DND-41 (cell line): ENCODE data around the gene SOD1.

ENCODE experiments used
- ATAC-seq: fragments of 200-7000 bp; cut with Tn5 transposase; 3 replicates; pipeline ENCODE4 v1.9.1; 2021; ENCODE audit warnings: low read depth; ENCODE audit not compliant: insufficient read depth
- DNase-seq: peaks from one replicate; pipeline ENCODE4 v3.0.0-alpha.2; 2020
- H2AFZ ChIP-seq: 2 replicates; pipeline ENCODE4 v1.6.0; 2012; ENCODE audit warnings: low read depth, low read length
- H3K27ac ChIP-seq: 2 replicates; pipeline ENCODE4 v1.5.1; 2012; ENCODE audit warnings: low read length, inconsistent platforms
- H3K27me3 ChIP-seq: fragments of 200-600 bp; sonication (generic); 2 replicates; pipeline ENCODE4 v1.6.0; 2012; ENCODE audit warnings: low read length, mild to moderate bottlenecking, inconsistent platforms; ENCODE audit not compliant: insufficient read depth, poor library complexity
- H3K36me3 ChIP-seq: 2 replicates; pipeline ENCODE4 v1.5.1; 2012; ENCODE audit warnings: low read length, inconsistent platforms; ENCODE audit not compliant: insufficient read depth
- H3K4me1 ChIP-seq: 2 replicates; pipeline ENCODE4 v1.5.1; 2012; ENCODE audit warnings: mild to moderate bottlenecking, low read length; ENCODE audit not compliant: insufficient read depth
- H3K4me2 ChIP-seq: 2 replicates; pipeline ENCODE4 v1.6.0; 2012; ENCODE audit warnings: mild to moderate bottlenecking, moderate library complexity, low read length, inconsistent platforms; ENCODE audit not compliant: insufficient read depth
- H3K4me3 ChIP-seq, 2 experiments: fragments of 200-600 bp in 1 of 2; shearing (Covaris generic) in 1 of 2; 2 replicates each; pipeline ENCODE4 v1.5.1; 2012 to 2016; ENCODE audit warnings: inconsistent platforms in 2 of 2, low read length in 2 of 2, mild to moderate bottlenecking in 2 of 2, low read depth in 1 of 2, moderate library complexity in 1 of 2
- H3K79me2 ChIP-seq: 2 replicates; pipeline ENCODE4 v1.6.0; 2012; ENCODE audit warnings: low read length, inconsistent platforms; ENCODE audit not compliant: insufficient read depth
- H3K9ac ChIP-seq: 2 replicates; pipeline ENCODE4 v1.6.0; 2012; ENCODE audit warnings: low read depth, mild to moderate bottlenecking, inconsistent platforms, low read length, moderate library complexity
- H3K9me3 ChIP-seq: 2 replicates; pipeline ENCODE4 v1.5.1; 2012; ENCODE audit warnings: low read length, moderate library complexity, mild to moderate bottlenecking, inconsistent platforms; ENCODE audit not compliant: insufficient read depth, severe bottlenecking
- H4K20me1 ChIP-seq: 2 replicates; pipeline ENCODE4 v1.6.0; 2012; ENCODE audit warnings: low read length; ENCODE audit not compliant: insufficient read depth
- CTCF ChIP-seq: IDR thresholded peaks from 2 replicates; pipeline ENCODE4 v1.5.1; 2012; ENCODE audit warnings: borderline replicate concordance, low read length, moderate library complexity, mild to moderate bottlenecking; ENCODE audit not compliant: poor library complexity, severe bottlenecking; ENCODE audit errors: extremely low read depth
- EZH2 ChIP-seq: IDR thresholded peaks from 3 replicates; pipeline ENCODE4 v1.6.1; 2012; ENCODE audit warnings: borderline replicate concordance, low read depth, mild to moderate bottlenecking, moderate library complexity, low read length, inconsistent platforms; ENCODE audit not compliant: severe bottlenecking

Gene SOD1

GRCh38 chr21:31670070-31670469, 10.6 kb downstream of the SOD1 start:
- H3K27ac ChIP-seq, result no peak overlapping the region
- H3K4me1 ChIP-seq, result peaks cover 16% of the 10 kb centered on the region
- ATAC-seq, result no peak
- no peak overlapping the region for H3K9ac ChIP-seq
- DNase-seq, result no peak
- H2AFZ ChIP-seq, result no peak overlapping the region
- H3K4me2 ChIP-seq, result no peak overlapping the region
- H3K9me3 ChIP-seq, result no peaks in the 10 kb centered on the region
- H3K79me2 ChIP-seq, result peaks cover 13% of the 10 kb centered on the region
- H3K4me3 ChIP-seq, result no peak overlapping the region
- peaks cover 16% of the 10 kb centered on the region; the same call in 1 of the 2 replicates for H4K20me1 ChIP-seq
- no peak for TF ChIP-seq EZH2
- no peak for TF ChIP-seq CTCF
- no peaks in the 10 kb centered on the region for H3K27me3 ChIP-seq
- peaks cover 77% of the 10 kb centered on the region for H3K36me3 ChIP-seq

GRCh38 chr21:31671146-31671716, 11.7 kb downstream of the SOD1 start:
- Histone ChIP-seq H3K9me3 (no peaks in the 10 kb centered on the region), H3K27me3 (no peaks in the 10 kb centered on the region), H3K36me3 (peaks cover 69% of the 10 kb centered on the region), H4K20me1 (peaks cover 9% of the 10 kb centered on the region; the same call in 1 of the 2 replicates), H3K4me2 (no peak overlapping the region), H3K79me2 (peaks cover 2% of the 10 kb centered on the region; the same call in 1 of the 2 replicates), H2AFZ (no peak overlapping the region), H3K27ac (no peak overlapping the region), H3K4me1 (peaks cover 10% of the 10 kb centered on the region; the same call in 1 of the 2 replicates), H3K9ac (no peak overlapping the region), H3K4me3 (no peak overlapping the region)
- TF ChIP-seq EZH2 (no peak), CTCF (no peak)
- DNase-seq (no peak), ATAC-seq (peak; percentile 17; the same call in 1 of the 3 replicates)

- no peak overlapping the region for H3K27ac ChIP-seq
- no peaks in the 10 kb centered on the region for H3K9me3 ChIP-seq
- no peak overlapping the region for H3K4me3 ChIP-seq
- H4K20me1 ChIP-seq, result peaks cover 6% of the 10 kb centered on the region; the same call in 1 of the 2 replicates
- no peaks in the 10 kb centered on the region for H3K27me3 ChIP-seq
- no peak overlapping the region for H3K4me2 ChIP-seq
- no peak for DNase-seq
- 0 out of 3 replicates have a peak, but pooled peaks have one; percentile 25 for ATAC-seq
- H3K4me1 ChIP-seq, result peaks cover 5% of the 10 kb centered on the region; the same call in 1 of the 2 replicates
- H2AFZ ChIP-seq, result no peak overlapping the region
- H3K79me2 ChIP-seq, result no peaks in the 10 kb centered on the region; the same call in 1 of the 2 replicates
- no peak overlapping the region for H3K9ac ChIP-seq
- H3K36me3 ChIP-seq, result peaks cover 62% of the 10 kb centered on the region
- no peak for TF ChIP-seq CTCF
- no peak for TF ChIP-seq EZH2
Measured at GRCh38 chr21:31671931-31672330, 12.4 kb downstream of the SOD1 start.
